GM18505 (cell line): ENCODE results near the gene ERMP1.
A peak's percentile ranks its signal among the peaks of the same experiment; 100 is the strongest.
"Not testable (repeated sequence)": the region's sequence is repeated elsewhere in the genome, so short reads cannot be mapped to it uniquely, and the experiment has no call there.

Experiments used
- ATAC-seq: cut with Tn5 transposase; IDR thresholded peaks from one replicate; pipeline ENCODE4 v1.9.1; 2021; ENCODE audit not compliant: unreplicated experiment
- POLR2A ChIP-seq: IDR thresholded peaks from 4 replicates; pipeline ENCODE4 v1.6.1; 2011; ENCODE audit warnings: borderline replicate concordance; ENCODE audit not compliant: insufficient read depth, insufficient read length; ENCODE audit errors: extremely low read depth

Gene ERMP1

GRCh38 chr9:5787759-5788302 lies 45.1 kb downstream of the ERMP1 start:
- no peak for TF ChIP-seq POLR2A
- ATAC-seq: no peak

- ATAC-seq: no peak
- TF ChIP-seq POLR2A: no peak
These were observed 45.7 kb downstream of the ERMP1 start for GRCh38 chr9:5787220-5787619.

GRCh38 chr9:5786370-5787127 lies 46.4 kb downstream of the ERMP1 start:
- TF ChIP-seq POLR2A: no peak
- no peak for ATAC-seq

- no peak for TF ChIP-seq POLR2A
- ATAC-seq: no peak
These were observed 48.2 kb downstream of the ERMP1 start for GRCh38 chr9:5784526-5785315.

- no peak for ATAC-seq
- TF ChIP-seq POLR2A: no peak
These were observed 48.9 kb downstream of the ERMP1 start for GRCh38 chr9:5783982-5784381.

GRCh38 chr9:5783420-5783819 lies 49.5 kb downstream of the ERMP1 start:
- ATAC-seq: not testable (repeated sequence)

GRCh38 chr9:5779705-5780218 lies 53.2 kb downstream of the ERMP1 start:
- not testable (repeated sequence) for ATAC-seq

GRCh38 chr9:5778805-5779204 lies 54.1 kb downstream of the ERMP1 start:
- no peak for ATAC-seq

GRCh38 chr9:5773324-5773999 lies 59.5 kb downstream of the ERMP1 start:
- ATAC-seq: no peak
- no peak for TF ChIP-seq POLR2A

More at GRCh38 chr9:5778805-5779204, 54.1 kb downstream of the ERMP1 start:
- TF ChIP-seq POLR2A: no peak

- peak; percentile 16 for TF ChIP-seq POLR2A
- ATAC-seq: no peak
These were observed 64.7 kb downstream of the ERMP1 start for GRCh38 chr9:5767968-5768932.

- peak; percentile 81 for ATAC-seq
- no peak for TF ChIP-seq POLR2A
These were observed 68.6 kb downstream of the ERMP1 start for GRCh38 chr9:5764130-5764868.

- no peak for TF ChIP-seq POLR2A
- no peak for ATAC-seq
These were observed 70.5 kb downstream of the ERMP1 start for GRCh38 chr9:5762421-5762820.

- no peak for ATAC-seq
- no peak for TF ChIP-seq POLR2A
These were observed 72.6 kb downstream of the ERMP1 start for GRCh38 chr9:5760338-5760737.
